HG03280 (cell line): ENCODE data around the gene CAMTA1.

Experiments used
- ATAC-seq: cut with Tn5 transposase; IDR thresholded peaks from one replicate; pipeline ENCODE4 v1.9.1; 2021; ENCODE audit warnings: mild to moderate bottlenecking, moderate library complexity; ENCODE audit not compliant: unreplicated experiment

The CAMTA1 gene

DNA sequence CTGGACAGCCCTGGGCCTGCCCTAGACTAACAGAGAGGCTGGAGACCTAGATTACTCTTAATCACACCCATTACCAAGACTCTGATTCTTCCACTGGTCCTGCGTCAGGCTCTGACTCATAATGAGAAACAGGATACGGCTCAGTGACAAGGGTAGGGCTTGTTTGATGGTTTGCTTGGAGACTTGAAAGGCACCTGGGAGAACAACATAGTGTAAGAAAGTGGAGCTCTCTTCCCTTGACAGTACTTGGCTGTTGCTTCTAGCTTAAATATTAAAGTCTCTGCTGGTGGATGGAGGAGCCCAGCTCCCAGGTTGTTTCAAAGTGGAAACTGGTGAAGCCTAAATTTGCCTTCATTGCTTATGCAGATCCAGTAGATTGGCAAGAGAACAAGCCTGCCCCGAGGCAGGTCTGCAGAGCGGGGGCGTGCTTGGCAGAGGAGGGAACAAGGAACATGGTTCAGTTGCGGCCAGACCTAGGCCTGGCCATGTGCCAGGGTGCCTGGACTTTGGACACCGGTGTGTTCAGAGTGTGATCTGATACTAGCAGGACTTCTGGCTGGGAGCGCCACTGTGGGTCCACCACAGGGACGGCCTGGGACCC is 480.6 kb downstream of the CAMTA1 start:
- no peak for ATAC-seq

DNA sequence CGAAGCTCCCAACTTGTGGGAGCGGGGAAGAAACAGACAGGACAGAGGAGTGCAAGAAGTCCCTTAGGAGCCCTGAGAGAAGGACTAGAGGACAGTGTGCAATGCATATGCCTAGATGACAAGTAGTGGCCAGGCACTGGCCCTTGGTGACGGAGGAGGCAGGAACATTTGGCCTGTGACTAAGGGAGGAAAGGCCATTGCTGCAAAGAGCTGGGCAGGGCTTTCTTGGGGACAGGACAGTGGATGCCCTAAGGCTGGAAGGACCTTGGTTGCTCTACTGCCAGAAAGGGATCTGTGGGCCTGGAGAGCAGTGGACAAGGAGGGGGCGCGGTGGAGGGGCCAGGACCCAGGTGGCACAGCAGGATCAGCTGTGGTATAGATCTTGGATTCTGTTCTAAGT is 481.3 kb downstream of the CAMTA1 start:
- no peak for ATAC-seq

DNA sequence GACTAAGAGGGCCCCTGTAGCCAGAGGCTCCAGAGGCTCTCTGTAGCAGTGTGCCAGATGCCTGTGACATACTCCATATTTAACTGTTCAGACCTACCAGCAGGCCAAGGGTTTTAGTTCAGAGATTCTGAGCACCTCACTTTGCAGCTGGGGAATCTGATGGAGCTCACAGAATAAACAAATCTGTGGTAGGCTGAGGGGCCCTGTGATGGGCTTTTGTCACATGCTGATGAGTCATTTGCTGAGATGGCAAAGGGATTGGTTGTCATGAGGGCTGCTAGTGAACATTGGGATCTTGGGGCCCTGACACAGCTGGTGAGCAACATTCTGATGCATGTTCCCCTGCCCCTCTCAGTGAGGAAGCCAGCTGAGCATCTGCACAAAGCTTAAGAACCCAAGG is 482.2 kb downstream of the CAMTA1 start:
- no peak for ATAC-seq

DNA sequence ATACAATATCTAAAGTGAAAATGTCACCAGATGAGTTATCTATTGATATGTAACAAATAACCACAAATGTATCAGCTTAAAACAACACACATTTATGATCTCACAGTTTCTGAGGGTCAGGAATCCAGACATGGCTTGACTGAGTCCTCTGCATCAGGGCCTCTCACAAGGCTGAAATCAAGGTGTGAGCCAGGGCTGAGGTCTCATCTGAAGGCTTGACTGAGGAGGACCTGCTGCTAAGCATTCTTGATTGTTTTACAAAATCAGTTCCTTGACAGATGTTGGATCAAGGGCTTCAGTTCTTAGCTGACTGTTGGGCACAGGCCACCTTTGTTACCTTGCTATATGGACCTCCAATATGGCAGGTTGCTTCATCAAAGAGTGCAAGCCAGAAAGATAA is 483.7 kb downstream of the CAMTA1 start:
- ATAC-seq = no peak

DNA sequence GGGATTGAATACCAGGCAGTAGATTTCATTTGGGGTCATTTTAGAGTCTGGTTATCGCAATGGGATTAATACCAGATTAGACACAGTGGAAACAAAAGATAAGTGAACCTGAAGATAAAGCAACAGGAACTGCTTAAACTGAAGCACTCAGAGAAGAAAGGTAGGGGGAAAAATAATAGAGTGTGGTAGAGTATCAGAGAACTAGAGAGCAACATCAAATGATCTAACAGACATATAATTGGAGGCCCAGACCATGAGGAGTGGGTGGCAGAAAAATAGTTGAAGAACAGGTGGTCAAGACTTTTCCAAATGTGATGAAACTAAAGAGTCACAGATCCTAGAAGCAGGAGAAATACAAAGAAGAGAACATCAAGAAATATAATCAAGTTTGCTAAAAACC is 484.3 kb downstream of the CAMTA1 start:
- no peak for ATAC-seq

DNA sequence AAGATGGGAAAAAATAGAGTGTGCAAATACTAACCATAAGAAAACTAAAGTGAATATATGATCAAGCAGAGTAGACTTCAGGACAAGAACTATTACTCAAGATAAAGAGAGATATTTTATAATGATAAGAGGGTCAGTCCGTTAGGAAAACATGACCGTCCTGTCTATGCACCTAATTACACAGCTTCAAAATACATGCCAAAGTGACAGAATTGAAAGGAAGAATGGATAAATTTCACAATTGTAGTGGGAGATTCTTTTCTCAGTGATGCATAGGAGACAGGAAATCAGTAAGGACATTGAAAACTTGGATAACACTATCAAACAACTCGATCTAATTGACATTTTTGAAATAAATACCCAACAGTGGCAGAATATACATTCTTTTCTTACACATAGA is 489.0 kb downstream of the CAMTA1 start:
- ATAC-seq = no peak

DNA sequence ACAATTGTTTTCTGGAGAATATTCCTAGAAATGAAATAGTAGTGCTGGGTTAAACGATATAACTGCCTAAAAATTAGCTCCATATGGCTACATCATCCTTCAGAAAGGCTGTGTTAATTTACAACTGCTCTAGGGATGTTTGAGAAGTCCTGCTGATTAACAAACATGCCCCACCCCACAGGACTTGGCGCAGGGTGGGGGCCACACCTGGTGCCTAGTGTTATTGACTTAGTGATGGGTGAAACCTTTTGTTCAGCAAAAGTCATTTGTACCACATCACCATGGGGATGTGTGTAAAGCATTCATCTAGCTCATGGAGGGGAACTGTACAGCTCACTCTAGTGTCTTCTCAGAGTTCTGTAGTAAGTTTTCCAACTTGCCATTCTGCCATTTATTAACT is 492.8 kb downstream of the CAMTA1 start:
- no peak for ATAC-seq

DNA sequence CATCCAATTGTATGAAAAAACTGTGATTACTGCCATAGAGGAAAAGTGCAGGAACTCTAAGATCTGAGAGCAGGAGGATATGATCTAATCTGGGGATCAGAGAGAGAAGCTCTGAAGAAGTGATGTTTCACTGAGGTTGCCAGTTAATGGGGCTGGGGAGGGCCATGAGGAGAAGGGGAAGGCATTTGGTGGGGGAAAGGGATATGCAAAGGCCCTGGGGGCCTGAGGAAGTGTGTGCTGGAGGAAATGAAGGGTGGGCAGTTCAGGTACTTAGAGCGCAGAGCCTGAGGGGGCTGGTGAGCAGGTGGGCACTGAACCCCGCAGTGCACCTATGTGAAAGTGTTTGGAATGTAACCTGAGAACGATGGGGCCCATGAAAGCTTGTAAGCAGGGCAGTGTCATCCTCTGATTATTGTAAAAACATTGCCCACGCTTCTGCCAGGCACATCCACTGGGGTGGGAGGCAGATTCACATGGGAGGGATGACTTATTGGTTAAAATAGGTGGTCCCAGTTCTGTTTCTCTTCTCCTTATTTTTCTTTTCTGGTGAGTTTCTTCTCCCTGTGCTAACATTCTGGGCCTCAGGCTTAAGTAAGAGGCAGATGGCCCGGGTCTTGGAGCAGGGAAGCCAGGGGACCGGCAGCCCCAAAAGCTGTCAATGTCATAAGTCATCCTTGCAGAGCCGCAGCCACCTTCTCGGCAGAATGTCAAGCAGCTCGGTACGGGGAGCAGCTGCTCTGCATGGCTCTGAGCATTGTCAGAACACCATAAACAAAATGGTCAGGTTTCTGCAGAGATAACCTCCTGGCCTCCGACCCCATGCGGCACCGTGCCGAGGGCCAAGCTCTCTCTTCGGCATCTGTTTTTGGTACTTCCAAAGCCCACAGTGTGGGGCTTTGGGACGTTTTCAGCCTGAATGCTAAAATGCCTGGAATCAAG is 493.8 kb downstream of the CAMTA1 start:
- no peak for ATAC-seq

DNA sequence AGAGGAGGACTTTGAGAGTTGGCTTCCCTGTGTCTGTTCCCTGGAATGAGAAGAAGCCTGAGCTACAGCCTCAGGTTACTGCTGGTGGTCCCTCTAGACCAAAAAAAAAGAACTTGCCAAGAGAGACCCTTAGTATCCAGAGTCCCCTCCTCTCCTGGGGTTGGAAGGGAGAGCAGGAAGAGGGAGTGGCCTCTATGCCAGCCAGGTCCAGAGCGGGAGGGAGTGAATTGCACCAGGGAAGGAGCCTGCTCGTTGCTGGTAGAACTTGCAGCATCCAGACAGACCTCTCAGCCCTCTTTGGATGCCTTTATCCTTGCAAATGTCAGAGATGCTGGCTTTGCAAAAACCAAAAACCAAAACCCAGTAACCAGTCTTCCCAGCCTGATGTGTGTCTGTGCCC is 494.5 kb downstream of the CAMTA1 start:
- no peak for ATAC-seq

DNA sequence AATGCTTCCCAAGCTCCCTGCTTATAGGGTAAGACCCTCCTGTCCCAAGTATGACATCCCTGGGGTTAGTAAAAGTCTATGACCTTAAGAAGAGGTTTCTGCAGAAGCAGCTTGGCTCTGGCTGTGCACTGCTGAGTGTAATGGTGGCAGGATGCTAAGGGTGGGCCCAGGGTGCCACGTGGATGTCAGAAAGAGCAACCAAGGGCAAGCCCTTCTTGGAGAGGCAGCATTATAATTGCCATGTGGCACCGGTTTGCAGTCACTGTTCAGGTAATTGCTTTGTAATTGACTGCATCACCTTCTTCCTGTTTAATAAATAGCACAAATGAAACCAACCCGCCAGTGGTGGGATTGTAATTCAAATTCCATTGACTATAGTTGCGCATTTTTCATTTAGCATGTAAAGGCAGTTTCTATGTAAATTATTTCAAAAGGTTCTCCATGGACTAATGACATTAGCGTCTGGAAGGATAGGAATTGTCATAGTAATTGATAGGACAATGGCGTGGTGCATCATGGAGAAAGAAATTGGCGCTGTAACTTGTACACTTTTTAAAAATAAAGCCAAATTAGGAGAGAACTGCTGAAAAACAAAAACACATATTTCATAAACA is 495.2 kb downstream of the CAMTA1 start:
- ATAC-seq = no peak

DNA sequence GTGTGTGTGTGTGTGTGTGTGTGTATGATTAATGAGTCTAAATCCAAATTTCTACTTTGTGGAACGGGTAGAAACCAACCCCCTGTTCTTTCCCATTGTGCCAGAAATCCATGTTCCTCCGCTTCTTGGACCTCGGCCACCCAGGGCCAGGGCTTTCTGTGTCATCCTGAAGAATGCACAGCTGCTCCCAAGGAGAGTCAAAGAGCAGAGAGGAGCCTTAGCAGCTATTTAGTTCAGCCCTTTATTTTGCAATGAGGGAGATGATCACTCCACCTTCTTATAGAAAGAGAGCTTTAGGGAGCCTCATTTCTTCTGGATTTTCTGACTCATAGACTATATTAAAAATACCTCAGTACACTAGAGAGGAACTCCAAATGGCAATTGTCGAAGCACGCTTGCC is 496.6 kb downstream of the CAMTA1 start:
- no peak for ATAC-seq

DNA sequence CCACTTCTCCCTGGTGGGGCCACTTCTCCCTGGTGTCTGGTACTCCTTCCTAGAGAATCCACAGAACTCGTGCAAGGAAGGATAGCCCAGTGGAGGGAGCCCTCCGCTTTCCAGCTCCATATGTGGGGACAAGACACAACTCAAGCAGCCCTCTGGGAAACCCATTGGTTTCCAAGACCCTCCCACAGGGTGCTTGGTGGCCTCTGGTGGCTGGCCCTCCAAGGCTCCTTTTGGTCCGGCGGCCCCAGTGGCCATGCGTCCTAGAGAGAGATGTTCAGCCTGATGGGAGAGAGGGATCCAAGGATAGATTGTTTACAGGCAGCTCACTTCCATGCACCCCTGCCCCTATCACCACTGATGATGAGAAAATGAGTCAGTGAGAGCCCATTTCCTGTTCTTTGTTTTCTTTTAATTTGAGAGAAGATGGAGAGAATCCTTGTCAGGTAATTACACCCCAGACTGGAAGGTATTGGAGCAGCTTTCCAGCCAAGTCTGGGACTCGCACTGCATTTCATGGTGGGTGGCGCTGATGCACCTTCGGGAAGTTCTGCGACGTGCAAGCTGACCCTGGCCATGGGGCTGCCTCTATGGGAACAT is 499.7 kb downstream of the CAMTA1 start:
- no peak for ATAC-seq

DNA sequence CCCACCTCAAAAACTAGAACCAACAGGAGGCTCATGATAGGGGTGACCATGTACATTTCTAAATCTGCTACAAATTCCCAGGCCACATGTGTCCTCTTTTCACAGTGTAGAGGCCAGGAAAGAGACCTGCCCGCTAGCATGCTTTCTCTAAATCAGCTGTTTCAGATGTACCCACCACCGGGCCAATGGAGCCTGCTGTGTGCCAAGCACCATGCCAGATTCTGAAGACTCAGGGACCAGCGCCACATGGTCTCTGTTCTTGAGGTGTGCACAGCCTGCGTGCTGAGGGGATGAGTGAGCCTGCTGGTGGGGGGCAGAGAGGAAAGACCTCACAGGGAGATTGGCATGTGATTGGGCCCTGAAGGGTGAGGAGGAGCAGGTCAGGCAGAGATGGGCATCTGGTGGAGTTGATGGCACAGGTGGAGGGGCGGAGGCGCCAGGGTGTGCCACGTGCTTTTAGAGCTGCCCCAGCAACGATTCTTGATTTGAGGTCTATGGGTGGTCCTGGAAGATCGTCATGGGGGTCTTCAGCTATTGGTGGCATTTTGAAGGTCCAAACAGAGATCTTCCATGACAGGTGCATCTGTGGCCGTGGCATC is 500.7 kb downstream of the CAMTA1 start:
- no peak for ATAC-seq

DNA sequence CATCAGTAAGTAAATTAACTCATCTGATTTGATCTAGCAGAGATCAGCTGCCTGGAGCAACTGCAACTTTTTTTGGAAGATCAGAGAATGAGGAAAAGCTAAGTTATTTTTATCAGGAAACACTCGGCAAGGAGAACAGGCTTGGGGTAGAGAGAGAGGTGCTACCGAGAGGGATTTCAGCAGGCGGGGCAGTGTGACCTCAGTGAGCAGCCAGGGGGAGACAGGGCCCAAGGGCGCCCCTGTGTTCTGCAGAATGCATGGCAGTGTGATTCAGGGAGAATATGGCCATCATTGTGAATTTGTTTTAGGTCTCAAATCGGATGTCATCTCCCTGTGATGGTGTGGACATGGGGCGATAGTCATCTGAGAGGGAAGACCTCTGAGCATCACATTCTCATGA is 501.8 kb downstream of the CAMTA1 start:
- no peak for ATAC-seq

DNA sequence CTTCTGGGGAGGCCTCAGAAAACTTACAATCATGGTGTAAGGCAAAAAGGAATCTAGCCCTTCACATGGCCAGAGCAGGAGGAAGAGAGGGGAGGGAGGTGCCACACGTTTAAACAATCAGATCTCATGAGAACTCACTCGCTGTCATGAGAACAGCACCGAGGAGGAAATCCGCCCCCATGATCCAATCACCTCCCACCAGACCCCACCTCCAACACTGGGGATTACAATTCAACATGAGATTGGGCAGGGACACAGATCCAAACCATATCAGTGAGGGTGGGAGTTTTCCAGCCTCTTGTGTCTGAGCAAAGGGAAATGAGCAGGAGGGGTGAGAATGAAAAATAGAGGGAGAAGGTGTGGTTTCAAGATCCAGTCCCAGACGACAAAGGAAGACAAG is 503.7 kb downstream of the CAMTA1 start:
- no peak for ATAC-seq

DNA sequence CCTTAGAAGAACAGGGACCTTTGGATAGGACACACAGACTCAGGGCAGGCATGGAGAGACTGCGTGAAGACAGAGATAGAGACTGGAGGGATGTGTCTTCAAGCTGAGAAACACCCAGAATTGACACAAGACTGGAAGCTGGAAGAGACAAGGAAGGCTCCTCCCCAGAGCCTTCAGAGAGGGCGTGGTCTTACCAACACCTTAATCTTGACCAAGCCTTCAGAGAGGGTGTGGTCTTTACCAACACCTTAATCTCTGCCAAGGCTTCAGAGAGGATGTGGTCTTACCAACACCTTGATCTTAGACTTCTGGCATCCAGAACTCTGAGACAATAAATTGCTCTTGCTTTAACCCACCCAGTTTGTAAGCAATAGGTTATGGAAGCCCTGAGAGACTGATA is 504.4 kb downstream of the CAMTA1 start:
- ATAC-seq = no peak

DNA sequence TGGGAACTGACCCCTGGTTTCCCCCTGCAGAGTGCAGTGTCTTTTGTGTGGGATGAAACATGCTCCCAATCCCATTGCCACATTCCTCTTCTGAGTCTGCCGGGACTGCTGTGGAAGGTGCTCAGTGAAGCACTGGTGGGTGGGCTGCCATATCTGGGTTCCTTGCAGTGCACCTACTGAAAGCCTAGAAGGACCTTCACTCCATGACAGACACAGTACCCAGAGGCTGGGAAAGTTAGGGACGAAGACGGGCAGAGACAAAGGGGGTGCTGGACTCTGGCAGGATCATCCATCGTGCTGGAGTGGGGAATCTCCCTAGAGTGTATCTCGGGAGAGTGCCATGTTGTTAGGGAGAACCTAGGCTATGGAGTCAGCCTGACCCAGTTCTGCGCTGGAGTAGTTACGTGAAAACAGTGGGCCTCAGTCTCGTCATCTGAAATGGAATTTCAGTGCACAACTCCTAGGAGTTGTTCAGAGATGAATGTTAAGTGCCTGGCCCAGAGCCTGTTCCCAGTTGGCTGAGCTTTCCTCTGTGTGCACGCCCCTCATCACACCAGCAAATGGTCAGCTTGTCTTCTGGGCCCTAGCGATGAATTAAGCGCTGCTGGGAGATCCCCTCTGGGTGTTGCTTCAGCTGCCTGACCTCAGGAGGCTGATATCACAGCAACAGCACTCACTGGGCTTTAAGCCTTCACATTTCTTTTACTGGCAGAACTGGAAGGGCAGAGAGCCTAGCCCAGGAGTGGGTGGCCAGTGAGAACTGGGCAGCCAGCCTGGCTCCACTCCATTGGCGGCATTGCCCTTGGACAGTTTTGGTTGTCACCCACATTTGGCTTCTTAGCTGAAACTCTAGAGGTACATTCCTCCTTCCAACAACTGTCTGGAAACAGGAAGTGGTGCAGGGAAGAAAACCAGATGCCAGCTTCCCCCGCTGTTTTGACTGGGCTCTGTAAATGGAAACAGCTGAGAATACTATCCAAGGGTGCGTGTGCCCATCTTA is 506.0 kb downstream of the CAMTA1 start:
- no peak for ATAC-seq

DNA sequence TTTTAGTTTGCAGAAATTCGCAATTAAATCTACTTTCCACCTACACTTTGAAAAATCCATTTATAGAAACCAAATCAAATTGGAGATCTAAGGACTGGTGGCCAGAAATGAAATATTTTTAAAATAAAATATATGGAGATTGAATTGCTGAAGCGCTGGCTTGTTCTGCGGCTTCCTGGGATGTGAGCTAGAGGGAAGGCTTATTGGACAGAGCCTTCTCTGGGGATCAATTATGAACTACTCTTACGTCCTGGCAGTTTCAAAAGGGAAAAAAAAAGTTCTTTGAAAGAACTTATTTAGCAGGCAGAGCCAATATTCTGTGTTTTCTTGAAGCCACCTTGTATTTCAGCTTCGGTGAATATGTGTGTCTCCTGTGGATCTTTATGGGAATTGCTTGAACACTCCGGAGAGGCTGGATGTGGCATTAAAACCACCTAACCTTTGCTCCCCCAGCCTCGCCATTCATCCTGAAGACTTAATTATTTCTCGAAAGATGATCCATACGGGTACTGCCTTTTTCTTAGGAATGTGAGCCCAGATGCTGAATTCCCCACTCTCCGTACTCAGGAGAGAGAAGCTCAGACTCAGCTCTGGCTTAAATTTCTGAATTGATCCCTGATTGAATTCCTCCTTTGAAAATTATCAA is 506.9 kb downstream of the CAMTA1 start:
- no peak for ATAC-seq

DNA sequence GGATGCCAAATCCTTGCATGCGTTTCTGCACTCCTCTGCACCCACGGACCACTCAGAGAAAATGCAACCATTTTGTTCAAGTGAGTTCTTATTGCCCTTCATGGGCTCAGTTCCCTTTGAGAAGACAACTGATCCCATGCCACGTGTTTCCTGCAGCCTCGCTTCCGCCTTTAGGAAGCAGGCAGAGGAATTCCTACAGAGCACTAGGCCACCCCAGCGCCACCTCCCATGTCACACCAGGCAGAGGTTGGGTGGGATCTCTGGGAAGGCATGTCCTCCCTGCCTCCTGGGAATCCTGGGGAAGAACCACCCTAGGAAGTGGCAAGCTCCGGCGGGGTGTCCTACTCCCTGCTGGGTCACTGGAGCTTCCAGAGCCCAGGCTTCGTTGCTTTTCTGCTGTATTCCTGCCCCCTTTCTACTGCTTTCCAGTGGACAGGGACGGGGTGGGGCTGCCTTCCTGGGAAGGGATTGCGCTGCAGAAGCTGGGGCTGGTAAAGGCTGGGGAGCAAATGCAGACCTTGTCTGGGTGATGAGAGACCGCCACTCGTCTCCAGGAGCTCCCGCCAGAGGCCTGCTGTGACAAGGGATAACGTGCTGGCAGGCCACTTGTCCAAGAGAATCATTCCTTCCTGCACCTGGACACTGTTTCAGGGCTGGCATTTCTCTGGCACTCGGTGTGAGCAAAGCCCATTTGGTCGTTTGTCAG is 507.6 kb downstream of the CAMTA1 start:
- ATAC-seq = no peak
